GM12801 (cell line): ENCODE results near the gene PCLAF.

ENCODE experiments used
- CTCF ChIP-seq: IDR thresholded peaks from one replicate; pipeline ENCODE4 v1.5.1; 2011; ENCODE audit warnings: control low read depth; ENCODE audit not compliant: insufficient read length; ENCODE audit errors: extremely low read depth

The PCLAF gene

GRCh38 chr15:64315216-64315615 is 66.0 kb downstream of the PCLAF start:
- no peak for TF ChIP-seq CTCF

- no peak for TF ChIP-seq CTCF
Observed at GRCh38 chr15:64314456-64314855, 66.8 kb downstream of the PCLAF start.
